K562 (cell line): ENCODE results near the gene SLAMF6. TPM values are rescaled to one million over a fixed set of nuclear protein-coding genes. Genes with fewer than 3 reads are reported as not detected.

Source experiments
- ATAC-seq: fragments of 200-7000 bp; cut with Tn5 transposase; 3 replicates; pipeline ENCODE4 v1.9.1; 2020; ENCODE audit warnings: moderate library complexity
- BruUV-seq: library from RNA; stranded (reverse); fragments of 400-500 nt; replicated peaks from 2 replicates; lab custom pipeline; 2021; lab: Mats Ljungman, UMichigan
- CTCF ChIA-PET: fragments of 300-600 bp; formaldehyde crosslinking; extraction: SDS; loops from one replicate; lab custom pipeline; 2021; ENCODE audit warnings: low intra/inter-chr PET ratio; lab: Yijun Ruan, JAX
- POLR2A ChIA-PET: fragments of 300-600, 350-650 bp; sonication (Branson Sonifier 250); formaldehyde crosslinking; extraction: SDS; loops from one replicate; lab custom pipeline; 2021; ENCODE audit warnings: antibody characterized with exemption, inconsistent platforms; lab: Yijun Ruan, JAX
- DNase-seq, 4 experiments: peaks; one replicate each; pipeline versions ENCODE4 v3.0.0 to v3.0.0-alpha.2; 2011 to 2018; ENCODE audit warnings: low spot score in 3 of 4, mixed read lengths in 3 of 4; ENCODE audit errors: extremely low read depth in 1 of 4
- FAIRE-seq: peaks from 2 replicates; lab custom pipeline; 2011; peaks lifted over from hg19 to GRCh38; lab: Jason Lieb, UNC
- H2AFZ ChIP-seq: 2 replicates; pipeline ENCODE4 v1.6.0; 2011; ENCODE audit warnings: low read depth, low read length, control low read depth, inconsistent platforms
- H3K27ac ChIP-seq: fragments of 200-600 bp; 3 replicates; pipeline ENCODE4 v1.8.0; 2011; ENCODE audit warnings: low read depth, mild to moderate bottlenecking, control low read depth, inconsistent platforms, low read length, moderate library complexity, mixed read lengths; ENCODE audit errors: extremely low read depth
- H3K27me3 ChIP-seq, 2 experiments: fragments of 300-600 bp in 1 of 2; 2 replicates in 1 of 2; 3 replicates in 1 of 2; pipeline versions ENCODE4 v1.6.0 to v1.8.0; 2011; ENCODE audit warnings: inconsistent platforms in 2 of 2, low read length in 2 of 2, mild to moderate bottlenecking in 1 of 2, mixed read lengths in 1 of 2, moderate library complexity in 1 of 2; ENCODE audit not compliant: control insufficient read depth in 2 of 2, insufficient read depth in 2 of 2
- H3K36me3 ChIP-seq: fragments of 300-600 bp; 3 replicates; pipeline ENCODE4 v1.8.0; 2011; ENCODE audit warnings: mild to moderate bottlenecking, low read length, inconsistent platforms; ENCODE audit not compliant: control insufficient read depth, insufficient read depth
- H3K4me1 ChIP-seq, 2 experiments: fragments of 200-600 bp in 1 of 2; replicated peaks in 1 of 2; 2 replicates in 1 of 2; 3 replicates in 1 of 2; pipeline versions ENCODE4 v1.5.1 to v1.8.0; 2011; ENCODE audit warnings: inconsistent platforms in 2 of 2, low read length in 2 of 2, mild to moderate bottlenecking in 1 of 2, mixed read lengths in 1 of 2, moderate library complexity in 1 of 2; ENCODE audit not compliant: control insufficient read depth in 2 of 2, insufficient read depth in 2 of 2
- H3K4me2 ChIP-seq: 2 replicates; pipeline ENCODE4 v1.6.1; 2011; ENCODE audit warnings: low read length, control low read depth, inconsistent platforms, mixed read lengths; ENCODE audit not compliant: insufficient read depth
- H3K4me3 ChIP-seq: fragments of 200-600 bp; sonication (generic), shearing (Covaris generic); 2 replicates; pipeline ENCODE4 v1.5.1; 2016; ENCODE audit warnings: control low read depth, inconsistent platforms
- H3K79me2 ChIP-seq: fragments of 200-600 bp; 3 replicates; pipeline ENCODE4 v1.8.0; 2011; ENCODE audit warnings: low read length, inconsistent platforms; ENCODE audit not compliant: control insufficient read depth, insufficient read depth
- H3K9ac ChIP-seq, 2 experiments: 2 replicates each; pipeline versions ENCODE4 v1.6.0 to v1.6.1; 2011; ENCODE audit warnings: low read depth in 2 of 2, low read length in 2 of 2, control low read depth in 1 of 2, inconsistent platforms in 1 of 2, mild to moderate bottlenecking in 1 of 2, mixed read lengths in 1 of 2; ENCODE audit not compliant: insufficient read depth in 1 of 2
- H3K9me1 ChIP-seq: one replicate; pipeline ENCODE4 v1.6.0; 2011; ENCODE audit warnings: inconsistent platforms, mild to moderate bottlenecking, low read length, moderate library complexity; ENCODE audit not compliant: control insufficient read depth, insufficient read depth
- H3K9me3 ChIP-seq: replicated peaks from 2 replicates; pipeline ENCODE4 v1.5.1; 2011; ENCODE audit warnings: low read depth, low read length, inconsistent platforms; ENCODE audit not compliant: control insufficient read depth, insufficient read depth
- H4K20me1 ChIP-seq: replicated peaks from 2 replicates; pipeline ENCODE4 v1.6.1; 2011; ENCODE audit warnings: low read length, inconsistent platforms, mixed read lengths; ENCODE audit not compliant: control insufficient read depth, insufficient read depth
- IFI16 ChIP-seq: fragments of 250-450 bp; sonication (Bioruptor Pico); IDR thresholded peaks from 2 replicates; pipeline ENCODE4 v2.1.2; 2022; ENCODE audit warnings: mild to moderate bottlenecking, inconsistent platforms
- NFIC ChIP-seq: fragments of 450-650 bp; IDR thresholded peaks from 2 replicates; pipeline ENCODE4 v1.6.1; 2017; ENCODE audit warnings: mild to moderate bottlenecking, inconsistent platforms
- NR1H2 ChIP-seq: sonication (generic); formaldehyde crosslinking; IDR thresholded peaks from 2 replicates; pipeline ENCODE4 v1.4.0; 2020; ENCODE audit warnings: mild to moderate bottlenecking, missing genetic modification reagents
- TCF7 ChIP-seq: sonication (generic); IDR thresholded peaks from 2 replicates; pipeline ENCODE4 v1.6.1; 2016; ENCODE audit warnings: antibody characterized with exemption, borderline replicate concordance
- WGBS: fragments of 100-300 bp; shearing (Covaris generic); methylation state at CpG from one replicate; pipeline ENCODE4 v1.1.6; 2016; ENCODE audit warnings: low coverage, mixed read lengths; ENCODE audit not compliant: insufficient coverage; ENCODE audit errors: missing lambda C conversion rate; 5-methylcytosine and 5-hydroxymethylcytosine counted together
- in situ Hi-C: fragments of 300-500 bp; cut with MboI; formaldehyde crosslinking; loops from 4 replicates; pipeline ENCODE4 v1.15.0; 2018; ENCODE audit warnings: inconsistent platforms, mixed read lengths
- intact Hi-C: fragments of 100-400 bp; cut with micrococcal nuclease; formaldehyde crosslinking; loops from 2 replicates; pipeline ENCODE4 v1.14.2; 2022
- polyA plus RNA-seq, 8 experiments: library from polyadenylated mRNA; depleted of rRNA in 4 of 8; stranded (reverse) in 5 of 8; unstranded in 3 of 8; fragments of >200 nt; fragmentation: Nextera tagmentation in 2 of 8; fragmentation: Illumina TruSeq in 1 of 8; extraction: Ambion mirVana in 2 of 8; extraction: Trizol in 1 of 8; gene quantifications; 2 replicates each; pipeline versions ENCODE4 v1.2.1 to v1.2.3, GENCODE V29; 2011 to 2014; ENCODE audit warnings: inconsistent platforms in 1 of 8, missing spikeins in 1 of 8
- total RNA-seq, 7 experiments: library from RNA; depleted of rRNA in 6 of 7; stranded (reverse); fragments of >200 nt in 6 of 7; fragmentation: Illumina TruSeq in 2 of 7; extraction: Trizol in 2 of 7; gene quantifications; 2 replicates each; pipeline versions ENCODE4 v1.2.1 to v1.2.3, GENCODE V29; 2011 to 2021; ENCODE audit warnings: low replicate concordance in 1 of 7

SLAMF6 gene
- total and polyA plus RNA-seq, 9 of the 15 experiments (the other 6 are each of a cell fraction or from before 2014, with no cell fraction given) = 0.56 to 4.8 (median 1.1) TPM

- intact Hi-C loops = loop anchor here (5.0 kb wide), 2 partner anchors 45 to 125 kb away; no protein-coding TSS in a partner anchor
- WGBS = 10% methylated on average over 2 of the region's 2 CpGs
- peak overlapping the region in 1 of 2 experiments; percentile 75; a peak in 1 of 4 replicates for H3K9ac ChIP-seq
- no peaks in the 10 kb centered on the region for H3K79me2 ChIP-seq
- no peaks in the 10 kb centered on the region for H3K27me3 ChIP-seq
- BruUV-seq = no TSS peak
- no peak overlapping the region for H3K4me2 ChIP-seq
- H3K9me3 ChIP-seq = peaks cover 11% of the 10 kb centered on the region
- H3K9me1 ChIP-seq = no peaks in the 10 kb centered on the region
- DNase-seq (no peak), ATAC-seq (no peak), FAIRE-seq (no peak)
- in situ Hi-C loops = no loop called here
- TF ChIP-seq IFI16 (CRISPR knock-in tag) (no peak), TCF7 (no peak), NR1H2 (CRISPR knock-in tag) (no peak), NFIC (peak; percentile 39; the same call in 1 of the 2 replicates)
- H3K4me3 ChIP-seq = no peak overlapping the region
- ChIA-PET POLR2A (no interaction called here), CTCF (no interaction called here)
- peak overlapping the region; percentile 81; the same call in 1 of the 2 replicates for H2AFZ ChIP-seq
- H3K36me3 ChIP-seq = no peaks in the 10 kb centered on the region; the same call in 1 of the 3 replicates
- H3K4me1 ChIP-seq = peaks cover 34 to 61% of the 10 kb centered on the region in 2 experiments
- no peaks in the 10 kb centered on the region for H4K20me1 ChIP-seq
- H3K27ac ChIP-seq = peak overlapping the region; percentile 93; the same call in 2 of the 3 replicates
These were observed 19.4 kb upstream of the SLAMF6 start for GRCh38 chr1:160542303-160542945.
